NCI-H1092 (cell line): ENCODE results near the gene ASGR2.
"Not testable (repeated sequence)": the region's sequence is repeated elsewhere in the genome, so short reads cannot be mapped to it uniquely, and the experiment has no call there.

Experiments used
- DNase-seq: peaks from one replicate; lab custom pipeline; 2025; lab: John Stamatoyannopoulos, UW

ASGR2 gene

GRCh38 chr17:7098802-7099459, 15.7 kb downstream of the ASGR2 start:
- DNase-seq, result no peak

GRCh38 chr17:7097940-7098339, 16.7 kb downstream of the ASGR2 start:
- DNase-seq, result no peak

- DNase-seq, result no peak
Observed at GRCh38 chr17:7095625-7096024, 19.0 kb downstream of the ASGR2 start.

GRCh38 chr17:7094652-7095019, 20.0 kb downstream of the ASGR2 start:
- DNase-seq, result no peak

GRCh38 chr17:7091311-7092005, 23.2 kb downstream of the ASGR2 start:
- not testable (repeated sequence) for DNase-seq

- not testable (repeated sequence) for DNase-seq
Observed at GRCh38 chr17:7089570-7089969, 25.1 kb downstream of the ASGR2 start.

GRCh38 chr17:7088442-7088841, 26.2 kb downstream of the ASGR2 start:
- not testable (repeated sequence) for DNase-seq

- no peak for DNase-seq
Observed at GRCh38 chr17:7084088-7084487, 30.5 kb downstream of the ASGR2 start.

GRCh38 chr17:7083592-7083991, 31.0 kb downstream of the ASGR2 start:
- no peak for DNase-seq

- no peak for DNase-seq
Observed at GRCh38 chr17:7081341-7082062, 33.1 kb downstream of the ASGR2 start.

- DNase-seq, result no peak
Observed at GRCh38 chr17:7080456-7081041, 34.1 kb downstream of the ASGR2 start.

GRCh38 chr17:7079581-7080455, 34.8 kb downstream of the ASGR2 start, which contains the start of gene CLEC10A:
CLEC10A (minus strand) TSS chr17:7080251; CDS start chr17:7078812, 1,439 bp downstream.
- no peak for DNase-seq

- DNase-seq, result no peak
Observed at GRCh38 chr17:7078711-7079110, 35.9 kb downstream of the ASGR2 start.

- DNase-seq, result no peak
Observed at GRCh38 chr17:7077911-7078546, 36.6 kb downstream of the ASGR2 start.

GRCh38 chr17:7074931-7075330, 39.7 kb downstream of the ASGR2 start:
- DNase-seq, result no peak

- DNase-seq, result no peak
Observed at GRCh38 chr17:7072406-7072805, 42.2 kb downstream of the ASGR2 start.

- no peak for DNase-seq
Observed at GRCh38 chr17:7070712-7071111, 43.9 kb downstream of the ASGR2 start.

- DNase-seq, result no peak
Observed at GRCh38 chr17:7068268-7068667, 46.4 kb downstream of the ASGR2 start.

GRCh38 chr17:7067198-7067597, 47.4 kb downstream of the ASGR2 start:
- no peak for DNase-seq

GRCh38 chr17:7064261-7064660, 50.4 kb downstream of the ASGR2 start:
- DNase-seq, result no peak

GRCh38 chr17:7063518-7064094, 51.0 kb downstream of the ASGR2 start:
- no peak for DNase-seq
